A549 (cell line): ENCODE results near the gene NUDCD2. TPM values are rescaled to one million over a fixed set of nuclear protein-coding genes. Genes with fewer than 3 reads are reported as not detected.

Source experiments
- ATAC-seq, 2 experiments: fragments of 200-7000 bp in 1 of 2; fragments of >200 bp in 1 of 2; cut with Nextera tagmentation in 1 of 2; cut with Tn5 transposase in 1 of 2; 3 replicates each; pipeline versions ENCODE4 v1.8.0 to v1.9.1; 2018 to 2020; ENCODE audit warnings: mild to moderate bottlenecking in 1 of 2, moderate library complexity in 1 of 2
- CTCF ChIA-PET: fragments of 300-600 bp; sonication (Branson Sonifier 250); formaldehyde crosslinking; extraction: SDS; loops from one replicate; lab custom pipeline; 2021; ENCODE audit warnings: antibody characterized with exemption, inconsistent platforms; lab: Yijun Ruan, JAX
- POLR2A ChIA-PET: fragments of 350-600 bp; formaldehyde crosslinking; extraction: SDS; loops from one replicate; lab custom pipeline; 2021; ENCODE audit warnings: antibody characterized with exemption, inconsistent platforms; lab: Yijun Ruan, JAX
- DNase-seq, 2 experiments: peaks; one replicate each; pipeline versions ENCODE4 v3.0.0 to v3.0.0-alpha.2; 2011 to 2016; ENCODE audit warnings: low read depth in 1 of 2, low spot score in 1 of 2
- FAIRE-seq: peaks from 2 replicates; lab custom pipeline; 2011; peaks lifted over from hg19 to GRCh38; lab: Jason Lieb, UNC
- H3K27ac ChIP-seq, 2 experiments: fragments of >200 bp; sonication (Bioruptor Twin); formaldehyde crosslinking; 3 replicates each; pipeline ENCODE4 v1.5.1; 2016 to 2017
- H3K4me1 ChIP-seq: fragments of >200 bp; sonication (Bioruptor Twin); formaldehyde crosslinking; 3 replicates; pipeline ENCODE4 v1.6.1; 2016
- H3K4me2 ChIP-seq: fragments of >200 bp; sonication (Bioruptor Twin); formaldehyde crosslinking; 3 replicates; pipeline ENCODE4 v1.6.1; 2016
- H3K4me3 ChIP-seq: fragments of >200 bp; sonication (Bioruptor Twin); formaldehyde crosslinking; 3 replicates; pipeline ENCODE4 v1.5.1; 2016
- H3K9me3 ChIP-seq: fragments of >200 bp; sonication (Bioruptor Twin); formaldehyde crosslinking; 3 replicates; pipeline ENCODE4 v1.6.1; 2016
- CBX2 ChIP-seq: fragments of 200-600 bp; sonication (generic); IDR thresholded peaks from 2 replicates; pipeline ENCODE4 v1.6.1; 2016; ENCODE audit warnings: low read depth, mild to moderate bottlenecking, borderline replicate concordance
- CHD2 ChIP-seq: fragments of 150-350 bp; IDR thresholded peaks from 2 replicates; pipeline ENCODE4 v1.6.1; 2014; ENCODE audit warnings: low read length; ENCODE audit not compliant: partially characterized antibody
- CHD4 ChIP-seq: fragments of 200-600 bp; sonication (generic); IDR thresholded peaks from 2 replicates; pipeline ENCODE4 v1.6.1; 2016; ENCODE audit warnings: antibody characterized with exemption, mild to moderate bottlenecking, borderline replicate concordance
- CTCF ChIP-seq: fragments of >200 bp; sonication (Bioruptor Twin); formaldehyde crosslinking; IDR thresholded peaks from 3 replicates; pipeline ENCODE4 v1.5.1; 2016
- ELK1 ChIP-seq: fragments of 150-350 bp; IDR thresholded peaks from 2 replicates; pipeline ENCODE4 v1.6.1; 2014; ENCODE audit warnings: low read depth, mild to moderate bottlenecking, low read length
- FOXS1 ChIP-seq: fragments of 250-450 bp; sonication (Bioruptor Pico); IDR thresholded peaks from 2 replicates; pipeline ENCODE4 v1.5.0; 2020; ENCODE audit warnings: mild to moderate bottlenecking, moderate library complexity
- GATA3 ChIP-seq: IDR thresholded peaks from 2 replicates; pipeline ENCODE4 v1.6.1; 2012; ENCODE audit warnings: borderline replicate concordance
- HES2 ChIP-seq: fragments of >200 bp; sonication (Bioruptor Twin); formaldehyde crosslinking; IDR thresholded peaks from 2 replicates; pipeline ENCODE4 v1.6.1; 2016
- HOXA7 ChIP-seq: fragments of 250-450 bp; sonication (Bioruptor Pico); IDR thresholded peaks from 2 replicates; pipeline ENCODE4 v1.5.0; 2020; ENCODE audit warnings: mild to moderate bottlenecking, moderate library complexity
- HOXB13 ChIP-seq: fragments of 250-450 bp; sonication (Bioruptor Pico); IDR thresholded peaks from 2 replicates; pipeline ENCODE4 v1.5.0; 2020; ENCODE audit warnings: low read depth, mild to moderate bottlenecking, moderate library complexity
- JUN ChIP-seq, 2 experiments: fragments of >200 bp; sonication (Bioruptor Twin); formaldehyde crosslinking; IDR thresholded peaks; 2 replicates in 1 of 2; 3 replicates in 1 of 2; pipeline ENCODE4 v1.6.1; 2016 to 2017
- MAFK ChIP-seq: fragments of 450-650 bp; IDR thresholded peaks from 2 replicates; pipeline ENCODE4 v1.6.1; 2014; ENCODE audit not compliant: partially characterized antibody
- MAX ChIP-seq: IDR thresholded peaks from 2 replicates; pipeline ENCODE4 v1.6.1; 2012
- MYC ChIP-seq: IDR thresholded peaks from 2 replicates; pipeline ENCODE4 v1.6.1; 2012; ENCODE audit warnings: mild to moderate bottlenecking, inconsistent platforms, low read length, improper control_type of control experiment, borderline replicate concordance
- PBX3 ChIP-seq: IDR thresholded peaks from 2 replicates; pipeline ENCODE4 v1.6.1; 2012
- PHF8 ChIP-seq: fragments of 200-600 bp; sonication (generic); IDR thresholded peaks from 2 replicates; pipeline ENCODE4 v1.6.1; 2016; ENCODE audit warnings: low read depth, mild to moderate bottlenecking, antibody characterized with exemption, moderate library complexity, borderline replicate concordance
- POLR2A ChIP-seq: IDR thresholded peaks from 2 replicates; pipeline ENCODE4 v1.6.1; 2012; ENCODE audit warnings: mild to moderate bottlenecking, low read length
- RCOR1 ChIP-seq: fragments of 150-350 bp; IDR thresholded peaks from 2 replicates; pipeline ENCODE4 v1.6.1; 2014; ENCODE audit warnings: antibody characterized with exemption, low read length, low read depth
- RFX5 ChIP-seq: fragments of 450-650 bp; IDR thresholded peaks from 2 replicates; pipeline ENCODE4 v1.7.1; 2014; ENCODE audit warnings: antibody characterized with exemption, mild to moderate bottlenecking, moderate library complexity
- RNF2 ChIP-seq: fragments of 200-600 bp; sonication (generic); IDR thresholded peaks from 2 replicates; pipeline ENCODE4 v1.6.1; 2016; ENCODE audit warnings: low read depth, mild to moderate bottlenecking, antibody characterized with exemption, moderate library complexity, borderline replicate concordance
- TFCP2L1 ChIP-seq: fragments of 250-450 bp; sonication (Bioruptor Pico); IDR thresholded peaks from 2 replicates; pipeline ENCODE4 v1.5.0; 2021; ENCODE audit warnings: mild to moderate bottlenecking
- ZNF302 ChIP-seq: fragments of 250-450 bp; sonication (Bioruptor Pico); IDR thresholded peaks from 2 replicates; pipeline ENCODE4 v1.9.0; 2021; ENCODE audit warnings: inconsistent platforms, mild to moderate bottlenecking, moderate library complexity
- WGBS: methylation state at CpG from one replicate; pipeline ENCODE4 v1.1.6; 2017; ENCODE audit errors: missing lambda C conversion rate; 5-methylcytosine and 5-hydroxymethylcytosine counted together
- polyA plus RNA-seq, 4 experiments: library from polyadenylated mRNA; depleted of rRNA in 3 of 4; stranded (reverse); fragments of >200 nt; fragmentation: RNase III in 1 of 4; extraction: RNeasy Plus Mini Kit Qiagen cat#74134 plus additional on column Dnase treatment in 1 of 4; gene quantifications; 2 replicates in 3 of 4; 3 replicates in 1 of 4; pipeline ENCODE4 v1.2.3, GENCODE V29; 2011 to 2017
- TF ChIP-seq, protein P1 (sequence below): fragments of 250-450 bp; sonication (Bioruptor Pico); IDR thresholded peaks from 2 replicates; pipeline ENCODE4 v1.5.0; 2021; ENCODE audit warnings: mild to moderate bottlenecking, moderate library complexity, borderline replicate concordance

Gene NUDCD2
- polyA plus RNA-seq, 2 of the 4 experiments (the other 2 are of a cell fraction) = 22.3 to 43.9 TPM

DNA sequence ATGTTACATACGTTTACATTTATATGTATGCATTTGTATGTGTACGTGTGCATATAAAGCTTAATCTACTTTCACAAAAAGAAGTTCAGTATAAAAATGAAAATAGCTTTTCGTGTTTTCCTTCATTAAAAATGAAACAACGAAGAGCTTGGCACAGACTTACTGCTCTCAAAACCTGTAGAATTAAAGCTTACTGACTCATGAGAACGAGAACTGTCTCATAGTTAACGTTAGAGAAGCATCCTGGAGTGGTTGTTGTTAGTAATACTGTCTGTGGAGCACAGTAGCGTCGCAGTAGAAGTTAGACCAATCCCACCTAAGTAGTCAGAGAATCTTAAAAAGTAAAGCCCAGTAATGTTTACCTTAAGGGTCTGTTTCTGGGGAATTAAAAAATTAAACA, 46.8 kb upstream of the NUDCD2 start:
- FAIRE-seq (no peak), ATAC-seq (no peak), DNase-seq (no peak)
- Histone ChIP-seq H3K4me3 (peak overlapping the region; percentile 77), H3K4me2 (peak overlapping the region; percentile 96), H3K4me1 (peaks cover 38% of the 10 kb centered on the region), H3K27ac (peak overlapping the region in 1 of 2 experiments; percentile 93; a peak in 2 of 6 replicates), H3K9me3 (no peaks in the 10 kb centered on the region)
- CTCF ChIA-PET = interaction anchor here (1.7 kb wide), 1 partner anchor 28 kb away, joined by 3 read pairs; no protein-coding TSS in a partner anchor
- TF ChIP-seq GATA3 (no peak), CBX2 (no peak), FOXS1 (CRISPR knock-in tag) (no peak), HOXA7 (CRISPR knock-in tag) (no peak), MAFK (no peak), PBX3 (no peak), ELK1 (no peak), CHD4 (no peak), RFX5 (no peak), MYC (no peak)
- 23% methylated on average over 8 of the region's 8 CpGs for WGBS
- POLR2A ChIA-PET = interaction anchor here (0.6 to 3.1 kb wide), 2 partner anchors 15 to 46 kb away, joined by 5 to 10 read pairs; partner anchors contain the start of genes HMMR and NUDCD2

- FAIRE-seq (no peak), DNase-seq (no peak), ATAC-seq (peak in 1 of 2 experiments; percentile 14; a peak in 2 of 6 replicates)
- H3K27ac ChIP-seq = peak overlapping the region; percentile 83 to 93
- H3K4me1 ChIP-seq = peaks cover 38% of the 10 kb centered on the region
- ChIA-PET CTCF (interaction anchor here (0.7 to 1.0 kb wide), 4 partner anchors 11 to 68 kb away, joined by 3 to 5 read pairs (median 3); partner anchors contain the start of gene CCNG1), POLR2A (interaction anchor here (1.1 to 3.1 kb wide), 4 partner anchors 10 to 68 kb away, joined by 4 to 28 read pairs (median 7); partner anchors contain the start of genes CCNG1, HMMR and NUDCD2)
- no peaks in the 10 kb centered on the region for H3K9me3 ChIP-seq
- peak overlapping the region; percentile 77 for H3K4me3 ChIP-seq
- WGBS = 3% methylated on average over 9 of the region's 9 CpGs
- peak overlapping the region; percentile 96 for H3K4me2 ChIP-seq
- TF ChIP-seq CTCF = 0 out of 3 replicates have a peak, but pooled peaks have one; percentile 3
- no peak for TF ChIP-seq ZNF302
Measured at GRCh38 chr5:163506095-163506457, 46.2 kb upstream of the NUDCD2 start.

GRCh38 chr5:163505368-163506094, 45.6 kb upstream of the NUDCD2 start, which contains the start of gene MAT2B:
Gene MAT2B, plus strand, starts transcription at chr5:163505619. Its CDS starts 68 bp downstream, at chr5:163505687.
- ChIA-PET CTCF (interaction anchor here (0.7 to 1.6 kb wide), 6 partner anchors 10 to 68 kb away, joined by 3 to 5 read pairs (median 3); partner anchors contain the start of gene CCNG1), POLR2A (interaction anchor here (1.1 to 2.1 kb wide), 3 partner anchors 10 to 68 kb away, joined by 4 to 28 read pairs (median 4); partner anchors contain the start of genes CCNG1, HMMR and NUDCD2)
- DNase-seq (peak; percentile 89 to 95), ATAC-seq (peak; percentile 91 to 96), FAIRE-seq (no peak)
- Histone ChIP-seq H3K4me3 (peak within 1 kb of the TSS; percentile 77), H3K9me3 (no peaks in the 10 kb centered on the region), H3K27ac (peak within 1 kb of the TSS; percentile 87 to 93), H3K4me1 (peaks cover 38% of the 10 kb centered on the region), H3K4me2 (peak within 1 kb of the TSS; percentile 96)
- 1% methylated on average over 49 of the region's 64 CpGs for WGBS
- TF ChIP-seq CHD2 (peak; percentile 11), MYC (peak; percentile 65), HOXB13 (CRISPR knock-in tag) (no peak), FOXS1 (CRISPR knock-in tag) (no peak), POLR2A (peak; percentile 85), RCOR1 (no peak), MAX (peak; percentile 81; the same call in 1 of the 2 replicates), JUN (IDR thresholded peaks at IDR 0.05) (peak; percentile 18 to 89; a peak in 4 of 5 replicates), HES2 (no peak), TFCP2L1 (CRISPR knock-in tag) (no peak), CHD4 (no peak), PHF8 (peak; percentile 93), RFX5 (no peak), RNF2 (no peak)
- TF ChIP-seq, protein P1, sequence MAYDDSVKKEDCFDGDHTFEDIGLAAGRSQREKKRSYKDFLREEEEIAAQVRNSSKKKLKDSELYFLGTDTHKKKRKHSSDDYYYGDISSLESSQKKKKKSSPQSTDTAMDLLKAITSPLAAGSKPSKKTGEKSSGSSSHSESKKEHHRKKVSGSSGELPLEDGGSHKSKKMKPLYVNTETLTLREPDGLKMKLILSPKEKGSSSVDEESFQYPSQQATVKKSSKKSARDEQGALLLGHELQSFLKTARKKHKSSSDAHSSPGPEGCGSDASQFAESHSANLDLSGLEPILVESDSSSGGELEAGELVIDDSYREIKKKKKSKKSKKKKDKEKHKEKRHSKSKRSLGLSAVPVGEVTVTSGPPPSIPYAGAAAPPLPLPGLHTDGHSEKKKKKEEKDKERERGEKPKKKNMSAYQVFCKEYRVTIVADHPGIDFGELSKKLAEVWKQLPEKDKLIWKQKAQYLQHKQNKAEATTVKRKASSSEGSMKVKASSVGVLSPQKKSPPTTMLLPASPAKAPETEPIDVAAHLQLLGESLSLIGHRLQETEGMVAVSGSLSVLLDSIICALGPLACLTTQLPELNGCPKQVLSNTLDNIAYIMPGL (CRISPR knock-in tag) = peak; percentile 64; the same call in 1 of the 2 replicates
